Measurements from ENCODE around the gene EPHB3.
"Not testable (repeated sequence)": the region's sequence is repeated elsewhere in the genome, so short reads cannot be mapped to it uniquely, and the experiment has no call there.

The EPHB3 gene

GRCh38 chr3:184619787-184620430 is 58.3 kb downstream of the EPHB3 start:
- H3F3A ChIP-seq (ENCODE audit: insufficient read depth, low read length) = no peaks in the 10 kb centered on the region
- H3K9me2 ChIP-seq (replicated peaks; ENCODE audit: insufficient read depth, low read length) = no peaks in the 10 kb centered on the region
- no peak overlapping the region for H3K4me2 ChIP-seq (ENCODE audit: low read depth, low read length)
- no peak overlapping the region for H2AFZ ChIP-seq (ENCODE audit: low read length)
- no peaks in the 10 kb centered on the region for H4K20me1 ChIP-seq (ENCODE audit: insufficient read depth, low read length)
- H3K27ac ChIP-seq (ENCODE audit: low read length) = no peak overlapping the region
- DNase-seq = no peak
- H3K36me3 ChIP-seq (replicated peaks; ENCODE audit: insufficient read depth, low read length) = no peaks in the 10 kb centered on the region
- H3K79me2 ChIP-seq (ENCODE audit: low read length) = no peaks in the 10 kb centered on the region
- H3K4me1 ChIP-seq (ENCODE audit: low read length) = no peaks in the 10 kb centered on the region
- no peak overlapping the region for H3K4me3 ChIP-seq (ENCODE audit: low read length)
- H3K27me3 ChIP-seq (replicated peaks; ENCODE audit: insufficient read depth, low read length) = peaks cover 21% of the 10 kb centered on the region
- H3K9ac ChIP-seq (ENCODE audit: low read length) = no peak overlapping the region
- no peak for TF ChIP-seq EZH2phosphoT487 (IDR thresholded peaks at IDR 0.05; ENCODE audit: low read length)
- no peaks in the 10 kb centered on the region for H3K9me3 ChIP-seq (replicated peaks; ENCODE audit: insufficient read depth, low read length)

GRCh38 chr3:184620475-184621119 is 59.0 kb downstream of the EPHB3 start:
- H3K27ac ChIP-seq (ENCODE audit: low read length) = no peak overlapping the region
- DNase-seq = no peak
- no peaks in the 10 kb centered on the region for H3K9me2 ChIP-seq (replicated peaks; ENCODE audit: insufficient read depth, low read length)
- no peaks in the 10 kb centered on the region for H4K20me1 ChIP-seq (ENCODE audit: insufficient read depth, low read length)
- H3K9ac ChIP-seq (ENCODE audit: low read length) = no peak overlapping the region
- no peaks in the 10 kb centered on the region for H3K36me3 ChIP-seq (replicated peaks; ENCODE audit: insufficient read depth, low read length)
- no peaks in the 10 kb centered on the region for H3F3A ChIP-seq (ENCODE audit: insufficient read depth, low read length)
- H3K4me2 ChIP-seq (ENCODE audit: low read depth, low read length) = no peak overlapping the region
- no peaks in the 10 kb centered on the region for H3K79me2 ChIP-seq (ENCODE audit: low read length)
- peaks cover 17% of the 10 kb centered on the region; the same call in 1 of the 2 replicates for H3K27me3 ChIP-seq (replicated peaks; ENCODE audit: insufficient read depth, low read length)
- TF ChIP-seq EZH2 (optimal IDR thresholded peaks at IDR 0.05; ENCODE audit: low read depth, low read length) (no peak), EZH2phosphoT487 (IDR thresholded peaks at IDR 0.05; ENCODE audit: low read length) (no peak), CTCF (IDR thresholded peaks at IDR 0.05; ENCODE audit: low read length) (no peak)
- H3K4me1 ChIP-seq (ENCODE audit: low read length) = no peaks in the 10 kb centered on the region
- no peak overlapping the region for H3K4me3 ChIP-seq (ENCODE audit: low read length)
- H3K9me3 ChIP-seq (replicated peaks; ENCODE audit: insufficient read depth, low read length) = no peaks in the 10 kb centered on the region
- no peak overlapping the region for H2AFZ ChIP-seq (ENCODE audit: low read length)

GRCh38 chr3:184622156-184622555 is 60.6 kb downstream of the EPHB3 start:
- not testable (repeated sequence) for H3K9me2 ChIP-seq (replicated peaks; ENCODE audit: insufficient read depth, low read length); H3K4me1 ChIP-seq (ENCODE audit: low read length); H3K4me3 ChIP-seq (ENCODE audit: low read length); H3K9me3 ChIP-seq (replicated peaks; ENCODE audit: insufficient read depth, low read length); DNase-seq; H2AFZ ChIP-seq (ENCODE audit: low read length); H3K36me3 ChIP-seq (replicated peaks; ENCODE audit: insufficient read depth, low read length); H3K79me2 ChIP-seq (ENCODE audit: low read length); H3K4me2 ChIP-seq (ENCODE audit: low read depth, low read length); H3K27ac ChIP-seq (ENCODE audit: low read length); H3K9ac ChIP-seq (ENCODE audit: low read length); H3F3A ChIP-seq (ENCODE audit: insufficient read depth, low read length); H4K20me1 ChIP-seq (ENCODE audit: insufficient read depth, low read length)
- H3K27me3 ChIP-seq (replicated peaks; ENCODE audit: insufficient read depth, low read length) = 0 out of 2 replicates have a peak, but pooled peaks cover 11% of the 10 kb centered on the region

- TF ChIP-seq CTCF (IDR thresholded peaks at IDR 0.05; ENCODE audit: low read length) = no peak
- no peak for TF ChIP-seq EZH2 (optimal IDR thresholded peaks at IDR 0.05; ENCODE audit: low read depth, low read length)
- TF ChIP-seq EZH2phosphoT487 (IDR thresholded peaks at IDR 0.05; ENCODE audit: low read length) = no peak
These were observed 65.3 kb downstream of the EPHB3 start for GRCh38 chr3:184626923-184627322.

More at GRCh38 chr3:184626923-184627322, 65.3 kb downstream of the EPHB3 start:
- Histone ChIP-seq H3K9ac (ENCODE audit: low read length) (no peak overlapping the region), H3K9me2 (replicated peaks; ENCODE audit: insufficient read depth, low read length) (no peaks in the 10 kb centered on the region), H3F3A (ENCODE audit: insufficient read depth, low read length) (no peaks in the 10 kb centered on the region), H3K4me1 (ENCODE audit: low read length) (no peaks in the 10 kb centered on the region), H3K79me2 (ENCODE audit: low read length) (no peaks in the 10 kb centered on the region), H3K27ac (ENCODE audit: low read length) (no peak overlapping the region), H3K27me3 (replicated peaks; ENCODE audit: insufficient read depth, low read length) (peaks cover 29% of the 10 kb centered on the region), H3K36me3 (replicated peaks; ENCODE audit: insufficient read depth, low read length) (no peaks in the 10 kb centered on the region), H3K9me3 (replicated peaks; ENCODE audit: insufficient read depth, low read length) (no peaks in the 10 kb centered on the region), H3K4me3 (ENCODE audit: low read length) (no peak overlapping the region), H4K20me1 (ENCODE audit: insufficient read depth, low read length) (no peaks in the 10 kb centered on the region), H3K4me2 (ENCODE audit: low read depth, low read length) (no peak overlapping the region), H2AFZ (ENCODE audit: low read length) (no peak overlapping the region)
- DNase-seq = no peak
